Neural progenitor cell (in vitro differentiated cells): ENCODE data around the gene GBX2. TPM values are rescaled to one million over a fixed set of nuclear protein-coding genes. Genes with fewer than 3 reads are reported as not detected.
A peak's percentile ranks its signal among the peaks of the same experiment; 100 is the strongest.

ENCODE experiments used
- DNase-seq: peaks from one replicate; pipeline ENCODE4 v3.0.0-alpha.2; 2016; ENCODE audit warnings: low spot score
- H2AFZ ChIP-seq: fragments of 200-600 bp; sonication (generic); replicated peaks from 2 replicates; pipeline ENCODE4 v1.6.1; 2016; ENCODE audit warnings: antibody characterized with exemption
- H3F3A ChIP-seq: fragments of 200-600 bp; sonication (generic); 2 replicates; pipeline ENCODE4 v1.6.1; 2016; ENCODE audit warnings: antibody characterized with exemption, low read depth
- H3K27ac ChIP-seq: fragments of 200-600 bp; sonication (generic); 2 replicates; pipeline ENCODE4 v1.5.1; 2016; ENCODE audit warnings: mild to moderate bottlenecking
- H3K27me3 ChIP-seq: fragments of 200-600 bp; sonication (generic); 2 replicates; pipeline ENCODE4 v1.6.1; 2016; ENCODE audit warnings: mild to moderate bottlenecking, moderate library complexity
- H3K36me3 ChIP-seq: fragments of 200-600 bp; sonication (generic); 2 replicates; pipeline ENCODE4 v1.5.1; 2016
- H3K4me1 ChIP-seq: fragments of 200-600 bp; sonication (generic); 2 replicates; pipeline ENCODE4 v1.6.1; 2016; ENCODE audit warnings: mixed run types
- H3K4me2 ChIP-seq: fragments of 200-600 bp; sonication (generic); 2 replicates; pipeline ENCODE4 v1.6.1; 2016
- H3K4me3 ChIP-seq: fragments of 200-600 bp; sonication (generic); 2 replicates; pipeline ENCODE4 v1.5.1; 2016
- H3K79me2 ChIP-seq: fragments of 200-600 bp; sonication (generic); 2 replicates; pipeline ENCODE4 v1.6.1; 2016; ENCODE audit warnings: low read depth
- H3K9ac ChIP-seq: fragments of 200-600 bp; sonication (generic); 2 replicates; pipeline ENCODE4 v1.6.1; 2016
- H3K9me3 ChIP-seq: fragments of 200-600 bp; sonication (generic); 2 replicates; pipeline ENCODE4 v1.5.1; 2016; ENCODE audit warnings: low read depth
- H4K20me1 ChIP-seq: fragments of 200-600 bp; sonication (generic); 2 replicates; pipeline ENCODE4 v1.6.1; 2016; ENCODE audit warnings: low read depth
- H3K27ac Mint-ChIP-seq: 3 replicates; pipeline ENCODE4 v1.8.0; 2021; ENCODE audit warnings: mixed read lengths
- H3K27me3 Mint-ChIP-seq: 2 replicates; pipeline ENCODE4 v1.8.0; 2022; ENCODE audit warnings: low read depth, mild to moderate bottlenecking, inconsistent platforms, moderate library complexity, mixed read lengths; ENCODE audit not compliant: insufficient read depth
- H3K36me3 Mint-ChIP-seq: 3 replicates; pipeline ENCODE4 v1.8.0; 2021; ENCODE audit warnings: mixed read lengths
- H3K4me1 Mint-ChIP-seq: 3 replicates; pipeline ENCODE4 v1.8.0; 2021; ENCODE audit warnings: mixed read lengths
- H3K4me3 Mint-ChIP-seq: 3 replicates; pipeline ENCODE4 v1.8.0; 2021; ENCODE audit warnings: mild to moderate bottlenecking, moderate library complexity, mixed read lengths
- H3K9me3 Mint-ChIP-seq: 3 replicates; pipeline ENCODE4 v1.8.0; 2020; ENCODE audit warnings: mixed read lengths
- EZH2 ChIP-seq: fragments of 200-600 bp; sonication (generic); IDR thresholded peaks from 2 replicates; pipeline ENCODE4 v1.6.1; 2017; ENCODE audit warnings: antibody characterized with exemption, mild to moderate bottlenecking, moderate library complexity
- EZH2phosphoT487 ChIP-seq: fragments of 200-600 bp; sonication (generic); IDR thresholded peaks from 2 replicates; pipeline ENCODE4 v1.6.1; 2017; ENCODE audit warnings: antibody characterized with exemption
- total RNA-seq: library from RNA; depleted of rRNA; stranded (reverse); fragments of >200 nt; gene quantifications from 2 replicates; pipeline ENCODE4 v1.2.3, GENCODE V29; 2015; ENCODE audit warnings: low replicate concordance
- TF ChIP-seq, protein P1 (sequence below): fragments of 200-600 bp; sonication (generic); IDR thresholded peaks from 2 replicates; pipeline ENCODE4 v1.5.1; 2017; ENCODE audit warnings: antibody characterized with exemption, mild to moderate bottlenecking

Gene GBX2
- total RNA-seq, 1 donor from 2014 or later: not detected

DNA sequence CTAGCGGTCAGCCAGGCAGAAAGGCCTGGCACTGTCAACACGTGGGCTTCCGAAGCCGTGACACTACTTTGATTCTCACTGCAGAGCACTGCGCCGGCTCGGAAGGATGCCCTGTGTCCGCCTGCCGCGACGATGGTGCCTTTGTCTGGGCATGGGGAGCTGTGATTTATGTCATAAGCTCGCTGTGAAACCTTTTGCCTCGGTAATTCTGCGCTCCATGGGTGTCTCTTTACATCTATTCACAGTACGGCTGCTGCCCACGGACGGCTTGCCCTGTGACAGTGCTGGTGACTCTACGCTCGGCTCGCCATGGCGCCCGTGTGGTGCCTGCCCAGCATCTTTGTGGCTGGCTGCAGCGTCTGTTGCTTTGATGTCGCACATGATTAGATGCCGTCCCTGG is 43.1 kb upstream of the GBX2 start:
- Mint-ChIP-seq H3K4me1 (peaks cover 26% of the 10 kb centered on the region), H3K36me3 (peaks cover 2% of the 10 kb centered on the region), H3K9me3 (peaks cover 3% of the 10 kb centered on the region), H3K4me3 (no peak overlapping the region), H3K27me3 (peaks cover 6% of the 10 kb centered on the region), H3K27ac (peak overlapping the region; percentile 65)
- no peak overlapping the region for H3K4me2 ChIP-seq
- no peak for DNase-seq
- H3K36me3 ChIP-seq: no peaks in the 10 kb centered on the region
- no peaks in the 10 kb centered on the region for H3F3A ChIP-seq
- H3K4me3 ChIP-seq: no peak overlapping the region
- no peaks in the 10 kb centered on the region for H3K9me3 ChIP-seq
- no peaks in the 10 kb centered on the region for H3K27me3 ChIP-seq
- no peak overlapping the region for H3K27ac ChIP-seq
- H4K20me1 ChIP-seq: no peaks in the 10 kb centered on the region
- no peak overlapping the region for H2AFZ ChIP-seq
- no peak overlapping the region for H3K9ac ChIP-seq
- peaks cover 3% of the 10 kb centered on the region for H3K4me1 ChIP-seq
- no peaks in the 10 kb centered on the region for H3K79me2 ChIP-seq
- TF ChIP-seq EZH2phosphoT487 (no peak), EZH2 (no peak)
- TF ChIP-seq, protein P1, sequence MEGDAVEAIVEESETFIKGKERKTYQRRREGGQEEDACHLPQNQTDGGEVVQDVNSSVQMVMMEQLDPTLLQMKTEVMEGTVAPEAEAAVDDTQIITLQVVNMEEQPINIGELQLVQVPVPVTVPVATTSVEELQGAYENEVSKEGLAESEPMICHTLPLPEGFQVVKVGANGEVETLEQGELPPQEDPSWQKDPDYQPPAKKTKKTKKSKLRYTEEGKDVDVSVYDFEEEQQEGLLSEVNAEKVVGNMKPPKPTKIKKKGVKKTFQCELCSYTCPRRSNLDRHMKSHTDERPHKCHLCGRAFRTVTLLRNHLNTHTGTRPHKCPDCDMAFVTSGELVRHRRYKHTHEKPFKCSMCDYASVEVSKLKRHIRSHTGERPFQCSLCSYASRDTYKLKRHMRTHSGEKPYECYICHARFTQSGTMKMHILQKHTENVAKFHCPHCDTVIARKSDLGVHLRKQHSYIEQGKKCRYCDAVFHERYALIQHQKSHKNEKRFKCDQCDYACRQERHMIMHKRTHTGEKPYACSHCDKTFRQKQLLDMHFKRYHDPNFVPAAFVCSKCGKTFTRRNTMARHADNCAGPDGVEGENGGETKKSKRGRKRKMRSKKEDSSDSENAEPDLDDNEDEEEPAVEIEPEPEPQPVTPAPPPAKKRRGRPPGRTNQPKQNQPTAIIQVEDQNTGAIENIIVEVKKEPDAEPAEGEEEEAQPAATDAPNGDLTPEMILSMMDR: no peak

DNA sequence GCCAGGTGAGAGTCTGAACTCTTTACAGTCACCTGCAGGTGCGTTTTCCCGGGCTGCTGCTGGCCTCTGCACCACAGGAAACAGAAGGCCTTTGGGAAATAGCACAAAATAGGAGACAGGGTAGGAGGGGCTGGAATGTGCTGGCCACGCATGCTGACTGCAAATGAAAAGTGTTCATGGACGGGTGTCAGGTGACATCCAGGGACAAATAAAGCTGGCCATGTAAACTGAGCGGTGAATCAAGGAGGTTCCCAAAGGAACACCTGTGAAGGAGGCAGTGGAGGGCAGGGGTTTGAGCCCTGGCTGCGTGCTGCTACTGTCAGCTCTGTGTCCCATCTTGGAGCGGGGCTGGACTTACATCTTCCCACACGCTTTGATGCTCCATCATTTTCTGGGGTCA is 42.4 kb upstream of the GBX2 start:
- DNase-seq: no peak
- no peak overlapping the region for H3K9ac ChIP-seq
- H3K4me3 ChIP-seq: no peak overlapping the region
- no peak overlapping the region for H3K4me3 Mint-ChIP-seq
- peaks cover 8% of the 10 kb centered on the region for H3K9me3 Mint-ChIP-seq
- no peaks in the 10 kb centered on the region for H3K9me3 ChIP-seq
- no peaks in the 10 kb centered on the region for H3F3A ChIP-seq
- no peaks in the 10 kb centered on the region for H3K79me2 ChIP-seq
- H2AFZ ChIP-seq: no peak overlapping the region
- H3K36me3 ChIP-seq: no peaks in the 10 kb centered on the region
- peaks cover 2% of the 10 kb centered on the region for H3K36me3 Mint-ChIP-seq
- peaks cover 26% of the 10 kb centered on the region for H3K4me1 Mint-ChIP-seq
- H3K27me3 ChIP-seq: no peaks in the 10 kb centered on the region
- H3K4me2 ChIP-seq: no peak overlapping the region
- no peaks in the 10 kb centered on the region for H4K20me1 ChIP-seq
- no peak overlapping the region for H3K27ac Mint-ChIP-seq
- TF ChIP-seq EZH2: no peak
- TF ChIP-seq, protein P1: no peak
- no peak for TF ChIP-seq EZH2phosphoT487
- H3K27me3 Mint-ChIP-seq: peaks cover 6% of the 10 kb centered on the region
- peaks cover 3% of the 10 kb centered on the region for H3K4me1 ChIP-seq
- H3K27ac ChIP-seq: no peak overlapping the region

DNA sequence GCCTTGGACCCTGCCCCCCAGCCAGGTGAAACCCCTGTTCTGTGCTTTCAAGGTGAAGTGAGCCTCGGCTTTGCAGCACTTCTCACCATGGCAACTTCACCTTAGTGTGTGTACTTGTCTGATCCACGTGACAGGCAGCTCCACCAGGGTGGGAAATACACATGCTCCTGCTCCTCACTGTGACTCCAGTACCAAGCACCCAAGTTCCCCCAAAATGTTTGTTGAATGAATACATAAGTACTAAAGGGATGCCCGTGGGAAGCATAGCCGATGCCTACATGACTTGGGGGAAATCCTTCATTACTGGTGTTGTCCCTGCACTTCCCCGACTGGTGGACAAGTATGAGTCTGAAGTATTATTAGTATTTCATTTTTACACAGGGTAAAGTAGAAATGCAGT is 41.8 kb upstream of the GBX2 start:
- Mint-ChIP-seq H3K4me3 (no peak overlapping the region), H3K4me1 (peaks cover 26% of the 10 kb centered on the region), H3K27me3 (peaks cover 6% of the 10 kb centered on the region), H3K27ac (no peak overlapping the region), H3K36me3 (peaks cover 2% of the 10 kb centered on the region), H3K9me3 (peaks cover 8% of the 10 kb centered on the region)
- H3K27ac ChIP-seq: no peak overlapping the region
- H3K4me3 ChIP-seq: no peak overlapping the region
- no peak for DNase-seq
- TF ChIP-seq EZH2 (no peak), EZH2phosphoT487 (no peak)
- TF ChIP-seq, protein P1: no peak
- no peak overlapping the region for H2AFZ ChIP-seq
- no peaks in the 10 kb centered on the region for H4K20me1 ChIP-seq
- no peaks in the 10 kb centered on the region for H3K9me3 ChIP-seq
- H3K4me2 ChIP-seq: no peak overlapping the region
- H3K9ac ChIP-seq: no peak overlapping the region
- no peaks in the 10 kb centered on the region for H3K36me3 ChIP-seq
- H3K79me2 ChIP-seq: no peaks in the 10 kb centered on the region
- no peaks in the 10 kb centered on the region for H3F3A ChIP-seq
- H3K4me1 ChIP-seq: peaks cover 3% of the 10 kb centered on the region
- no peaks in the 10 kb centered on the region for H3K27me3 ChIP-seq
